Esophagus muscularis mucosa (tissue), 4 donors: ENCODE data around the gene E2F4. TPM values are rescaled to one million over a fixed set of nuclear protein-coding genes. Genes with fewer than 3 reads are reported as not detected.
A peak's percentile ranks its signal among the peaks of the same experiment; 100 is the strongest.

Source experiments
- DNase-seq: peaks from one replicate; pipeline ENCODE4 v3.0.0-alpha.2; 2017; ENCODE audit errors: extremely low spot score
- H3K27ac ChIP-seq, 4 donors: fragments of 200-600 bp; sonication (generic); replicated peaks in 1 of 4; 1 replicate in 3 of 4; 2 replicates in 1 of 4; pipeline ENCODE4 v1.5.1; 2016 to 2019; ENCODE audit warnings: mild to moderate bottlenecking in 1 of 4
- H3K27me3 ChIP-seq, 4 donors: fragments of 200-600 bp; sonication (generic); one replicate each; pipeline versions ENCODE4 v1.5.1 to v1.6.0; 2016 to 2019
- H3K36me3 ChIP-seq, 4 donors: fragments of 200-600 bp; sonication (generic); one replicate each; pipeline ENCODE4 v1.5.1; 2016 to 2019
- H3K4me1 ChIP-seq, 4 donors: fragments of 200-600 bp; sonication (generic); one replicate each; pipeline ENCODE4 v1.5.1; 2016 to 2019
- H3K4me3 ChIP-seq, 4 donors: fragments of 200-600 bp; sonication (generic); 1 replicate in 2 of 4; 2 replicates in 2 of 4; pipeline ENCODE4 v1.5.1; 2016 to 2019; ENCODE audit warnings: mild to moderate bottlenecking in 4 of 4, moderate library complexity in 1 of 4
- H3K9me3 ChIP-seq, 4 donors: fragments of 200-600 bp; sonication (generic); 1 replicate in 3 of 4; 2 replicates in 1 of 4; pipeline ENCODE4 v1.5.1; 2016 to 2019
- EP300 ChIP-seq: sonication (generic); formaldehyde crosslinking; IDR thresholded peaks from one replicate; pipeline ENCODE4 v1.6.1; 2017; ENCODE audit warnings: antibody characterized with exemption
- POLR2A ChIP-seq: fragments of 450-650 bp; IDR thresholded peaks from one replicate; pipeline ENCODE4 v1.6.1; 2017; ENCODE audit warnings: antibody characterized with exemption, moderate library complexity, mild to moderate bottlenecking, low read depth
- POLR2AphosphoS5 ChIP-seq, 2 donors: sonication (generic); formaldehyde crosslinking; IDR thresholded peaks; one replicate each; pipeline ENCODE4 v1.6.1; 2017; ENCODE audit warnings: antibody characterized with exemption in 2 of 2
- WGBS: methylation state at CpG from one replicate; pipeline ENCODE4 v1.1.5; 2018; 5-methylcytosine and 5-hydroxymethylcytosine counted together
- intact Hi-C: fragments of 100-400 bp; cut with DNase I; formaldehyde crosslinking; loops from one replicate; pipeline ENCODE4 v1.15.1; 2023
- total RNA-seq, 4 donors: library from RNA; depleted of rRNA; stranded (reverse); fragments of >200 nt; gene quantifications; one replicate each; pipeline versions ENCODE4 v1.1.0 to v1.2.1, GENCODE V29; 2016
- TF ChIP-seq, protein P1 (sequence below), 3 experiments: fragments of 200-600 bp in 2 of 3; fragments of 450-650 bp in 1 of 3; sonication (generic) in 2 of 3; IDR thresholded peaks; one replicate each; pipeline ENCODE4 v1.5.1; 2017 to 2019; ENCODE audit warnings: antibody characterized with exemption in 3 of 3, mild to moderate bottlenecking in 2 of 3, moderate library complexity in 1 of 3

Gene E2F4
- total RNA-seq, 4 donors from 2014 or later, result 54.8 to 96.9 (median 93.1) TPM

DNA sequence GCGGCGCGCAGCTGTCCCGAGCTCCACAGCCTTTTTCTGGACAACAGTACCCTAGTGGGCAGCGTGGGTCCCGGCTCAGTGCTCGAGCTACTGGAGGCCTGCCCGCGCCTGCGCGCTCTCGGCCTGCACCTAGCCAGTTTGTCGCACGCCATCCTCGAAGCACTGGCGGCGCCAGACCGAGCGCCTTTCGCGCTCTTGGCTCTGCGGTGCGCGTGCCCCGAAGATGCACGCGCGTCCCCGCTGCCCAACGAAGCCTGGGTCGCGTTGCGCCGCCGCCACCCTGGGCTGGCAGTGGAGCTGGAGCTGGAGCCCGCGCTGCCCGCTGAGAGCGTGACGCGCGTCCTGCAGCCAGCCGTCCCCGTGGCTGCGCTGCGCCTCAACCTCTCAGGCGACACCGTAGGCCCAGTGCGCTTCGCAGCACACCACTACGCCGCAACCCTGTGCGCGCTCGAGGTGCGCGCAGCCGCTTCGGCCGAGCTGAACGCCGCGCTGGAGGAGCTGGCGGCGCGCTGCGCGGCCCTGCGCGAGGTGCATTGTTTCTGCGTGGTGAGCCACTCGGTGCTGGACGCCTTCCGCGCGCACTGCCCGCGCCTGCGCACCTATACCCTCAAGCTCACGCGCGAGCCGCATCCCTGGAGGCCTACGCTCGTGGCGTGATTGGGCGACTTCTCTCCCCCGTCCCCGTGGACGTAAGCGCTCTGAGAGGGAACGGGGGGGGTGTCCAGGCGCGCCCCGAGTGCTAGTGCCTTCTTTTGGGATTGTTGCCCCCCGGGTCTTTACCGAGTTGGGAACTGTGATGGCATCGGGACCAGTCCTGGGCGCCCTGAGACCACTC, 28.6 kb upstream of the E2F4 start:
- Histone ChIP-seq H3K27me3 (peaks cover 0 to 36% (median 2%) of the 10 kb centered on the region in 4 donors), H3K4me3 (peak overlapping the region; percentile 53 to 57 (median 54)), H3K9me3 (no peaks in the 10 kb centered on the region), H3K4me1 (peaks cover 65 to 98% (median 84%) of the 10 kb centered on the region in 4 donors), H3K27ac (peak overlapping the region; percentile 80 to 97 (median 90)), H3K36me3 (peaks cover 0 to 11% (median 4%) of the 10 kb centered on the region in 4 donors)
- no peak for DNase-seq
- TF ChIP-seq POLR2AphosphoS5 (IDR thresholded peaks at IDR 0.05) (peak; percentile 51 to 82), EP300 (no peak)
- TF ChIP-seq, protein P1, sequence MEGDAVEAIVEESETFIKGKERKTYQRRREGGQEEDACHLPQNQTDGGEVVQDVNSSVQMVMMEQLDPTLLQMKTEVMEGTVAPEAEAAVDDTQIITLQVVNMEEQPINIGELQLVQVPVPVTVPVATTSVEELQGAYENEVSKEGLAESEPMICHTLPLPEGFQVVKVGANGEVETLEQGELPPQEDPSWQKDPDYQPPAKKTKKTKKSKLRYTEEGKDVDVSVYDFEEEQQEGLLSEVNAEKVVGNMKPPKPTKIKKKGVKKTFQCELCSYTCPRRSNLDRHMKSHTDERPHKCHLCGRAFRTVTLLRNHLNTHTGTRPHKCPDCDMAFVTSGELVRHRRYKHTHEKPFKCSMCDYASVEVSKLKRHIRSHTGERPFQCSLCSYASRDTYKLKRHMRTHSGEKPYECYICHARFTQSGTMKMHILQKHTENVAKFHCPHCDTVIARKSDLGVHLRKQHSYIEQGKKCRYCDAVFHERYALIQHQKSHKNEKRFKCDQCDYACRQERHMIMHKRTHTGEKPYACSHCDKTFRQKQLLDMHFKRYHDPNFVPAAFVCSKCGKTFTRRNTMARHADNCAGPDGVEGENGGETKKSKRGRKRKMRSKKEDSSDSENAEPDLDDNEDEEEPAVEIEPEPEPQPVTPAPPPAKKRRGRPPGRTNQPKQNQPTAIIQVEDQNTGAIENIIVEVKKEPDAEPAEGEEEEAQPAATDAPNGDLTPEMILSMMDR (IDR thresholded peaks at IDR 0.05), result peak in 1 of 3 experiments; percentile 5
- 3% methylated on average over 23 of the region's 99 CpGs for WGBS
- intact Hi-C loops, result no loop called here

GRCh38 chr16:67163999-67164558, 27.9 kb upstream of the E2F4 start:
- H3K4me1 ChIP-seq, result peaks cover 64 to 98% (median 85%) of the 10 kb centered on the region in 4 donors
- TF ChIP-seq, protein P1 (IDR thresholded peaks at IDR 0.05), result no peak
- TF ChIP-seq POLR2A (no peak), POLR2AphosphoS5 (IDR thresholded peaks at IDR 0.05) (no peak), EP300 (no peak)
- 17% methylated on average over 14 of the region's 34 CpGs for WGBS
- no peak for DNase-seq
- peak overlapping the region; percentile 53 to 57 (median 54) for H3K4me3 ChIP-seq
- H3K27me3 ChIP-seq, result peaks cover 0 to 36% (median 2%) of the 10 kb centered on the region in 4 donors
- H3K9me3 ChIP-seq, result no peaks in the 10 kb centered on the region
- peaks cover 0 to 11% (median 4%) of the 10 kb centered on the region in 4 donors for H3K36me3 ChIP-seq
- intact Hi-C loops, result no loop called here
- H3K27ac ChIP-seq, result peak overlapping the region; percentile 80 to 97 (median 90)

GRCh38 chr16:67164599-67165061, 27.3 kb upstream of the E2F4 start, which contains the start of gene HSF4:
HSF4 (plus strand) TSS chr16:67164745; CDS start chr16:67164812, 67 bp downstream.
- intact Hi-C loops, result no loop called here
- Histone ChIP-seq H3K36me3 (peaks cover 0 to 11% (median 4%) of the 10 kb centered on the region in 4 donors), H3K9me3 (no peaks in the 10 kb centered on the region), H3K27me3 (peaks cover 0 to 36% (median 2%) of the 10 kb centered on the region in 4 donors), H3K27ac (peak within 1 kb of the TSS; percentile 80 to 97 (median 90)), H3K4me3 (peak within 1 kb of the TSS; percentile 53 to 57 (median 54)), H3K4me1 (peaks cover 66 to 98% (median 87%) of the 10 kb centered on the region in 4 donors)
- no CpG with 5 or more reads among the region's 41 CpGs for WGBS
- no peak for DNase-seq
- TF ChIP-seq POLR2A (peak; percentile 28), EP300 (no peak), POLR2AphosphoS5 (IDR thresholded peaks at IDR 0.05) (peak; percentile 70 to 77)

DNA sequence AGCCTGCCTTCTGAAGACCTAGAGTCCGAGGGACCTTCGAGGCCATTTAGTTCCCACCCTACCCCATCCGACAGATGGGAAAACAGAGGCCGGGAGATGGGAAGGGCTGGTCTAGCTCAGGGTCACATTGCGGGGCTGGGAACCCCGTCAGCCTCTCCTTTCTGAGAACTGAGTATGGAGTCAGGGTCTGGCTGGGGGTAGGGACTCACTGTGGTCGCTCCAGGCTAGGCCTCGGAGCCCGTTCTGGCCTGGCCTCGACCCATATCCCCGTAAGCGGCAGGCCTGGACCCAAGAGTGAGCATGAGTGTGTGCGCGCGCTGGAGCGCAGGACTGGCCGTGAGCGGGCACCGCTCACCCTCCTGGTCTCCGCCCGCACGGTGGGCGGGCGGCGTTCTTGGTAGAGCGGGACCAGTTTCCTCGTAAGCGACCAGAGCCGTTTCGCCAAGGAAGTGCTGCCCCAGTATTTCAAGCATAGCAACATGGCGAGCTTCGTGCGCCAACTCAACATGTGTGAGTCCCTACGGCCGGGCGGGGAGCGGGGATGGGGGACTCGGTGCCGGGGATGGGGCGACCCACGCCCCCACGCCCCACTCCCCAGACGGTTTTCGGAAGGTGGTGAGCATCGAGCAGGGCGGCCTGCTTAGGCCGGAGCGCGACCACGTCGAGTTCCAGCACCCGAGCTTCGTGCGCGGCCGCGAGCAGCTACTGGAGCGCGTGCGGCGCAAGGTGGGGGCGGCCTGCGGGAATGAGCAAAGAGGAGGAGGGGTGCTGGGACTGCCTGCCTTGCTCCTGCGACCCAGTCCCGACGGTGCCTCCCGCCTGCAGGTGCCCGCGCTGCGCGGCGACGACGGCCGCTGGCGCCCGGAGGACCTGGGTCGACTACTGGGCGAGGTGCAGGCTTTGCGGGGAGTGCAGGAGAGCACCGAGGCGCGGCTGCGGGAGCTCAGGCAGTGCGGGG, 26.6 kb upstream of the E2F4 start:
- Histone ChIP-seq H3K36me3 (peaks cover 0 to 11% (median 4%) of the 10 kb centered on the region in 4 donors), H3K9me3 (no peaks in the 10 kb centered on the region), H3K4me3 (peak overlapping the region; percentile 53 to 57 (median 54)), H3K27ac (peak overlapping the region; percentile 80 to 97 (median 90)), H3K4me1 (peaks cover 66 to 99% (median 90%) of the 10 kb centered on the region in 4 donors), H3K27me3 (peaks cover 0 to 36% (median 2%) of the 10 kb centered on the region in 4 donors)
- intact Hi-C loops, result no loop called here
- DNase-seq, result no peak
- no peak for TF ChIP-seq EP300
- no peak for TF ChIP-seq POLR2A
- no peak for TF ChIP-seq POLR2AphosphoS5 (IDR thresholded peaks at IDR 0.05)
- TF ChIP-seq, protein P1 (IDR thresholded peaks at IDR 0.05), result no peak
- WGBS, result 51% methylated on average over 30 of the region's 85 CpGs
